Peyer's patch (tissue), 4 donors: ENCODE results near the gene BMPR1B. TPM values are rescaled to one million over a fixed set of nuclear protein-coding genes. Genes with fewer than 3 reads are reported as not detected.

Experiments used
- DNase-seq, 3 donors: peaks; one replicate each; pipeline ENCODE4 v3.0.0-alpha.2; 2017 to 2019
- H3K27ac ChIP-seq, 4 donors: fragments of 200-600 bp; sonication (generic); one replicate each; pipeline ENCODE4 v1.5.1; 2016 to 2019
- H3K27me3 ChIP-seq, 2 donors: fragments of 200-600 bp; sonication (generic); one replicate each; pipeline ENCODE4 v1.5.1; 2019
- H3K36me3 ChIP-seq, 3 donors: fragments of 200-600 bp; sonication (generic); one replicate each; pipeline ENCODE4 v1.5.1; 2016 to 2019
- H3K4me1 ChIP-seq, 4 donors: fragments of 200-600 bp; sonication (generic); one replicate each; pipeline ENCODE4 v1.5.1; 2016 to 2019
- H3K4me3 ChIP-seq, 4 donors: fragments of 200-600 bp; sonication (generic); 1 replicate in 3 of 4; 2 replicates in 1 of 4; pipeline ENCODE4 v1.5.1; 2016 to 2019; ENCODE audit warnings: mild to moderate bottlenecking in 1 of 4
- H3K9me3 ChIP-seq, 4 donors: fragments of 200-600 bp; sonication (generic); one replicate each; pipeline ENCODE4 v1.5.1; 2016 to 2019; ENCODE audit warnings: mild to moderate bottlenecking in 1 of 4
- POLR2A ChIP-seq, 2 donors: fragments of 450-650 bp; IDR thresholded peaks; one replicate each; pipeline ENCODE4 v1.5.1; 2017; ENCODE audit warnings: antibody characterized with exemption in 2 of 2, mild to moderate bottlenecking in 2 of 2, moderate library complexity in 2 of 2
- total RNA-seq, 4 donors: library from RNA; depleted of rRNA; stranded (reverse); fragments of >200 nt; gene quantifications; one replicate each; pipeline ENCODE4 v1.1.0, GENCODE V29; 2016
- TF ChIP-seq, protein P1 (sequence below), 6 experiments: fragments of 450-650 bp in 4 of 6; fragments of 200-600 bp in 2 of 6; sonication (generic) in 1 of 6; IDR thresholded peaks; one replicate each; pipeline ENCODE4 v1.5.1; 2017 to 2019; ENCODE audit warnings: antibody characterized with exemption in 6 of 6, mild to moderate bottlenecking in 3 of 6, moderate library complexity in 1 of 6

Gene BMPR1B
- total RNA-seq, 4 donors from 2014 or later = not detected

DNA sequence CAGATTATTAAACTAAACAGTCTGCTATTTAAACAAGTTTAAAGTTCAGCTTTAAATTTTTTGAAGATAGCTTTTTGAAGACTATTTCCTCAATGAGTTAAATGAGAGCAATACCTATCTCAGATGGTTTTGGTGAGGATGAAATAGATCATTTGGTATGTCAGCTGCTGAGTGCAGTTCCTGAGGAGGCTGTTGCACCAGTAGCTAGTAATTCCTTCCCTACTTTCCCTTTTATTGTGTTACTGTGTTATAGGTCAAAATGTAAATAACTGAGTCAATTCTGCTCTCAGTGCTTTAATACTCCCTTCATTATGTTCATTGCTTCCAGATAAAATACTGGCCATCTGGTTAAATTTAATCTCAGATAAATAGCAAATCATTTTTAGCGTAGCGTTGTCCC, 48.6 kb downstream of the BMPR1B start:
- no peaks in the 10 kb centered on the region for H3K4me1 ChIP-seq
- no peaks in the 10 kb centered on the region for H3K9me3 ChIP-seq
- H3K36me3 ChIP-seq = no peaks in the 10 kb centered on the region
- H3K27ac ChIP-seq = no peak overlapping the region
- H3K27me3 ChIP-seq = no peaks in the 10 kb centered on the region
- TF ChIP-seq POLR2A (IDR thresholded peaks at IDR 0.05) = no peak
- TF ChIP-seq, protein P1, sequence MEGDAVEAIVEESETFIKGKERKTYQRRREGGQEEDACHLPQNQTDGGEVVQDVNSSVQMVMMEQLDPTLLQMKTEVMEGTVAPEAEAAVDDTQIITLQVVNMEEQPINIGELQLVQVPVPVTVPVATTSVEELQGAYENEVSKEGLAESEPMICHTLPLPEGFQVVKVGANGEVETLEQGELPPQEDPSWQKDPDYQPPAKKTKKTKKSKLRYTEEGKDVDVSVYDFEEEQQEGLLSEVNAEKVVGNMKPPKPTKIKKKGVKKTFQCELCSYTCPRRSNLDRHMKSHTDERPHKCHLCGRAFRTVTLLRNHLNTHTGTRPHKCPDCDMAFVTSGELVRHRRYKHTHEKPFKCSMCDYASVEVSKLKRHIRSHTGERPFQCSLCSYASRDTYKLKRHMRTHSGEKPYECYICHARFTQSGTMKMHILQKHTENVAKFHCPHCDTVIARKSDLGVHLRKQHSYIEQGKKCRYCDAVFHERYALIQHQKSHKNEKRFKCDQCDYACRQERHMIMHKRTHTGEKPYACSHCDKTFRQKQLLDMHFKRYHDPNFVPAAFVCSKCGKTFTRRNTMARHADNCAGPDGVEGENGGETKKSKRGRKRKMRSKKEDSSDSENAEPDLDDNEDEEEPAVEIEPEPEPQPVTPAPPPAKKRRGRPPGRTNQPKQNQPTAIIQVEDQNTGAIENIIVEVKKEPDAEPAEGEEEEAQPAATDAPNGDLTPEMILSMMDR (IDR thresholded peaks at IDR 0.05) = no peak
- no peak for DNase-seq
- H3K4me3 ChIP-seq = no peak overlapping the region

DNA sequence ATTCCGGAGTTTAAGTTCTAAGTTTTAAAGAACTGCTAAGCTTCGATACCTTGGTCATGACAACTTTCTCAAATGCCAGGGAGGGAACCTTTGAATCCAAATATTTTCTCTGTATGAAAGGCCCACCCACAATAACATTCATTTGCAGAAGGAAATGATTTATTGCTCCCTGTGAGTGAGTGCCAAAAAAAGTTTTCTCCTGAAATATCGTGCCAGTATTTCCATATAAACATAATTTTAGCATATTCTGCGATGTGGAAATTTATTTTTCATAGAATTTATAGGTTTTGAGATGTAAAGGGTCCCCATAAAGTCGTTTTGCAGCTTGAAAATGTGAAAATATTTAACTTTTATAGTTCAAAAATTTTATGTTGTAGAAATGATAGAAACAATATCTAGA, 53.9 kb downstream of the BMPR1B start:
- no peaks in the 10 kb centered on the region for H3K36me3 ChIP-seq
- no peak for TF ChIP-seq POLR2A (IDR thresholded peaks at IDR 0.05)
- H3K9me3 ChIP-seq = no peaks in the 10 kb centered on the region
- H3K27ac ChIP-seq = no peak overlapping the region
- H3K4me3 ChIP-seq = no peak overlapping the region
- H3K27me3 ChIP-seq = no peaks in the 10 kb centered on the region
- no peaks in the 10 kb centered on the region for H3K4me1 ChIP-seq
- DNase-seq = no peak

DNA sequence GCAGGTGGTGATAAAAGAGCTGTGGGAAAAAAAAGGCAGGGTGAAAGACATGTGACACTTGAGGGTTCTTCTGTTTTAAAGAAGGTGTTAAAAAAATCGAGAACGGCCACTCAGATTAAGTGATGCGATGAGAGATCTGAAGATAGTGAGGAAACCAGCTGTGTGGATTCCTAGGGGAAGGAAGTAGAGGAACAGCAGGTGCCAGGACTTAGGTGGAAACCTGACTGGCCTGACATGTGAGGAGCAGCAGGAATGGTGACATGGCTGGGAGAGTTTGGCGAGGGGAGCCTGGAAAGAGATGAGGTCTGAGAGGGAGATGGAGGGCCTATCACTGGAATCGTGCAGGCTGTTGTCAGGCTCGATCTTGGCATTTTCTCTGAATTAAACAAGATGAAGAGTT, 55.5 kb downstream of the BMPR1B start:
- H3K27ac ChIP-seq = no peak overlapping the region
- H3K27me3 ChIP-seq = no peaks in the 10 kb centered on the region
- no peaks in the 10 kb centered on the region for H3K36me3 ChIP-seq
- H3K4me3 ChIP-seq = no peak overlapping the region
- TF ChIP-seq, protein P1 (IDR thresholded peaks at IDR 0.05) = no peak
- no peak for TF ChIP-seq POLR2A (IDR thresholded peaks at IDR 0.05)
- no peak for DNase-seq
- no peaks in the 10 kb centered on the region for H3K9me3 ChIP-seq
- no peaks in the 10 kb centered on the region for H3K4me1 ChIP-seq

DNA sequence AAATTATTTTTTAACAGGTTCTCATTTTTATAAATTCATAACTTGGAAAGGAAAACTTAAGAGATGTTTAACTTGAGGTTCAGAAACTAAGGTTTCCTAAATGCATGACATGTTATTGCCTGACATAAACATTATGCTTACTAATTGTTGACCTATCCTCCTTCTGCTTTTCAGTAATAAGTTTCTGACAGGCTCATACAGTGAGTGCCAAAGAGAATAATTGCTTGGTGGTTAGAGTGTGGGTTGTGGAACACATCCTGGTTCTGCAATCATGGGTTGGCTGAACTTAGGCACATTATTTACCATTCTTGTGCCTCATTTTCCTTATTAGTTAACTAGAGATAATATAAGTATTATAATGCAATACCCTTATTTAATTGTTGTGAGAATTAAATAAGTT, 56.5 kb downstream of the BMPR1B start:
- DNase-seq = no peak
- H3K36me3 ChIP-seq = no peaks in the 10 kb centered on the region
- no peaks in the 10 kb centered on the region for H3K27me3 ChIP-seq
- H3K4me1 ChIP-seq = no peaks in the 10 kb centered on the region
- H3K9me3 ChIP-seq = no peaks in the 10 kb centered on the region
- no peak overlapping the region for H3K27ac ChIP-seq
- no peak overlapping the region for H3K4me3 ChIP-seq
- TF ChIP-seq POLR2A (IDR thresholded peaks at IDR 0.05) = no peak
- TF ChIP-seq, protein P1 (IDR thresholded peaks at IDR 0.05) = no peak

DNA sequence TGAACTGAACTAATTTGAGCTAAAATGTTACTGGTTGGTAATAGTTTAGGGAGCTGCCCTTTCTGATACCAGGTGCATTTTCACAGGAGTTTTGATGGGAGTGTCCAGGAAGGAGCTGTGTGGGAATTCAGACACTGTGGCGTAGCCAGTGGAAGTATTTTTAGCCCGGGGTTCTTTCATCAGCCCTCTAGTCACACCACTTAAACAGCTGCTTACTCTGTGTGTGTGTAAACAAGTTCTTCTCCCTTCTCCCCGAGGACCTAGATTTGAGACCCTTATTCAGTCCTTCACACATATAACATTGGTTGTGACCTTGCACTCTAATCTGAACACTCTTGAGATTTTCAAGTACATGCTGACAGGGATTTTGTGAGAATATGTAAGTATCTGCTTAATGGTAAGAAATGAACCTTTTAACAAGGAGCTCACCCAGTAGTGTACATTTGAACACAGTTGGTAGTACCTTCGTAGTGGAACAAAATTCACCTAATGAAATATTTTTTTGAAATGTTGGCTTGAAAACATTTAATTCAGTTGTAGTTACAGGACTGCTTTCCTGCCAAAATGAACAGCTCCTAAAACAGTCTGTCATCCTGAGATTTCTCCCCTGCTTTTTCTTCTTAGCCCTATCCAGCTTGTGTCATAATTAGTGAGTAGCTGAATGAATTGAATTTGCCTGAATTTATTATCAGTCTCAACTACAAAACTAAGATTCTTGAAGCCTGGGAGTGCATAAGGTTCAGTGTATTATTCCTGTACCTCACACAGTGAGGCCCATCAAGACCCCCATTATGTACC, 61.8 kb downstream of the BMPR1B start:
- TF ChIP-seq, protein P1 (IDR thresholded peaks at IDR 0.05) = no peak
- TF ChIP-seq POLR2A (IDR thresholded peaks at IDR 0.05) = no peak
- Histone ChIP-seq H3K36me3 (no peaks in the 10 kb centered on the region), H3K4me1 (no peaks in the 10 kb centered on the region), H3K4me3 (no peak overlapping the region), H3K27ac (no peak overlapping the region), H3K27me3 (no peaks in the 10 kb centered on the region), H3K9me3 (no peaks in the 10 kb centered on the region)
- no peak for DNase-seq

DNA sequence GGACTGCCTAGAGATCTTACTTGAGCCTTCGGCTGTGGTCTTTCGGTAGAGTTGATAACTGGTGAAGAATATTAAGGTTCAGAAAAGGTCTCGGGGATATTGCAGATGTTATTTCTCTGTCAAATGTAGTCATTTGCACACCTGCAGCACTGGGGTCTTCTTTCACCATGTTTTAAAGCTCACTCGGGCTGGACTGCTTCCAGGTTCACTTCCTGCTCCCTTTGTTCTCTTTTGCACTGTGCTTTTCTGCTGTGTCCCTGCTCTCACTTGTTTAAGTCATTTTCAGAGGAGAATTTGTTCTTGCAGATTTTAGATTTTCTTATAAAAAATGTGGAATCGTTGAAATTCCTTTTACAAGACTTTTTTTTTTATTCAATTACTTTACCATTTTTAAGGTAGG, 68.5 kb downstream of the BMPR1B start:
- H3K9me3 ChIP-seq = no peaks in the 10 kb centered on the region
- no peaks in the 10 kb centered on the region for H3K4me1 ChIP-seq
- no peaks in the 10 kb centered on the region for H3K27me3 ChIP-seq
- no peak for TF ChIP-seq POLR2A (IDR thresholded peaks at IDR 0.05)
- TF ChIP-seq, protein P1 (IDR thresholded peaks at IDR 0.05) = no peak
- DNase-seq = no peak
- no peak overlapping the region for H3K4me3 ChIP-seq
- no peak overlapping the region for H3K27ac ChIP-seq
- no peaks in the 10 kb centered on the region for H3K36me3 ChIP-seq
